KG1 (cell line): ENCODE data around the gene DNASE1.
"Not testable (repeated sequence)": the region's sequence is repeated elsewhere in the genome, so short reads cannot be mapped to it uniquely, and the experiment has no call there.

ENCODE experiments used
- DNase-seq: peaks from one replicate; lab custom pipeline; 2025; lab: John Stamatoyannopoulos, UW

Gene DNASE1

DNA sequence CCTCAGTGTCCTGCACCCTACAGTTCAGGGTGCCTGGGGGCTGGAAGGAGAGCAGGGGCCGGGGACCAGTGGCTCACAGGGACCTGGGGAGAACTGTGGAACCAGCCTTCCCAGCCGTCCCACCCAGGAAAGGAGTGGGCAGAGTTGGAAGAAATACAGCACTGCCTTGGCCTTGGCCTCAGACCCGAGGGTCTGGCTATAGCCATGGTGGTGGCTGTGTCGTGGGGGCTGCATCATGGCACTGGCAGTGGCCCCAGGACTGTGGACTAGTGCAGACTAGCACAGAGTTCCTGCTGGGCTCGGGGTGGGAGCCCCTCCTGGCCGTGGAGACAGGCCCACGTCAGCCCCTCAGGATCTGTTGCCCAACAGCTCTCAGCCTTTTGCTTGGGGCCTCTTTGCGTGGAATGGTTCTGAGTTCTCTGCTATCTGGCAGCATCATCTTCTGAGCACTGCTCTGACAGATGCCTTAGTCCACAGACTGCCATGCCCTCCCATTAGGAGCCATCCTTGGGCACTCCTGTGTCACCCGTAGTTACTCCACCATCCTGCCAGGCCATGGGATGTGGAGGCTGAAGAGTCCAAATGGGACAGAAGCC is 12.6 kb upstream of the DNASE1 start:
- no peak for DNase-seq

DNA sequence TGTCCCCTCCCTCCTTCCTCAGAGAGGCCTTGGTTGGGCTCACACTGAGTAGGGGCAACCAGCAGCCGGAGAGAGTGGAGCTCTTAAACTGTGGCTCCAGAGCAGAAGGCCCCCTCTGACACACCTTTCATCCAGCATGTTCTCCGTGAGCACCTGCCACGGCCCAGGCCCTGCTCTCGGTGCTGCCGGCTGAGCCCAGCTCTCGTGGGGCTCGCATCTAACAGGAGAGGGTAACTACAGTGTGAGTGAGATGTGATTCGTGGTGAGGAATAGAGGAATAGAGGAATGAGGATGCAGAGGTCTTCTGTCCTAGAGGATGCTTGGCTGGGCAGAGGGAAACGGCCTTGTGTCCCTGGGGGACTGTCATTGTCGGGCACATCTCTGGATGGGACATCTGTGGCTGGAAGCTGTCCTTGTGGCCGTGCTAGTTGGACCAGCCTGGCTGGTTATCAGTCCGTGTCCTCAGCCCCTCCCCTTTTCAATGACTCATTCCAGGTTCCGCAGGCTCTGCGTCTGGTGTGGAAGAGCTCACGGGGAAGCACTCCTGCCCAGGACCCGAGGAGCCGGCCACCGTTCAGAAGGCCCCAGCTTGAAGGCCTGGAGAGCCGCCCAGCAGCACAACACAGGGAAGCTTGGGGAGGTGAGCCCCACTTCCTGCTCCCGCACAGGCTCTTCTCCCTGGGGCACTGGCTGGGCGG is 11.9 kb upstream of the DNASE1 start:
- DNase-seq: no peak

DNA sequence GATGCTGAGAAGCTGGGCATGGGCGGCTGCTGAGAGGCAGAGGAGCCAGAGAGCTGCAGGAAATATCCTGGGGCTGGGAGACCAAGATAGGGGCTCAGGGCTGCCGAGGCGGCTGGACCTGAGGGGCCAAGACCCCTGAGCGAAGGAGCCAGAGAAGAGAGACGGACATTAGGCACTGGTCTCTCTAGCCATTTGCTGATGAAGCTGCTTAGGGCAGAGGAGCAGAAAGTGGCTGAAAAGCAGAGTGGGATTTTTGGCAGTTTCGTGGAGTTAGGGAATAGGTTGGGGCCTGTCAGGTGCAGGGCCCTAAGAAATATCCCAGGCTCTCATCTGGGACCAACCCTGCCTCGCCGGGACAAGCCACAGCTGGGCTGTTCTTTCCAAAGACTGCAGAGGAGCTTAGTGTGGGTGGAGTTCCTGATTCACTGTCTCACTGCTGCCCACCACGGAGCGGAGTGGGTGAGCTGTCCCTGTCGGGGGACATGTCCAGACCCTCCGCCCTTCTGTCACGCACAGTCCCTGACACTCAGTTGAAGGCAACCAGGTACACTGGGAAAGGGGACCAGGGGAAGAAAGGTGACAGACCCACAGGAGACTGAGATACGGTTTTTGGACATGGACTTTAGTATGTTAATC is 11.3 kb upstream of the DNASE1 start:
- no peak for DNase-seq

DNA sequence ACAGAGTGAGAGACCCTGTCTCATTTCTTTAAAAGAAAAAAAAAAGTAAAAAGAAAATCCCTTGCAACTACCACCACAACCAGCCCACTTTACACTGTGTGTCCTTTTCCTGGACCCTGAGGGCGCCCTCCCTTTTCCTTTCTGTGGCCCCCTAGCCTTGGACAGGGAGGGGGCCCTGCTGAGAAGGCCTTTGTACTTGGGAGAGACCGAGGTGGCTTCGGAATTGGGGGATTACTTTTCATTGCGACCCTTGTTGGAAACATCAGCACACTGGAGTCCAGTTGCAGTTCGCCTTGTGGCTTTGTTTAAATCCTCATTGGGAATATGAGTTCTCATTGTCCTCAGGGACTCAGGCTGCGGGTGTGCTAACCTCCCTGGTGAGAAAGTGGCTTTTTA is 9.4 kb upstream of the DNASE1 start:
- no peak for DNase-seq

DNA sequence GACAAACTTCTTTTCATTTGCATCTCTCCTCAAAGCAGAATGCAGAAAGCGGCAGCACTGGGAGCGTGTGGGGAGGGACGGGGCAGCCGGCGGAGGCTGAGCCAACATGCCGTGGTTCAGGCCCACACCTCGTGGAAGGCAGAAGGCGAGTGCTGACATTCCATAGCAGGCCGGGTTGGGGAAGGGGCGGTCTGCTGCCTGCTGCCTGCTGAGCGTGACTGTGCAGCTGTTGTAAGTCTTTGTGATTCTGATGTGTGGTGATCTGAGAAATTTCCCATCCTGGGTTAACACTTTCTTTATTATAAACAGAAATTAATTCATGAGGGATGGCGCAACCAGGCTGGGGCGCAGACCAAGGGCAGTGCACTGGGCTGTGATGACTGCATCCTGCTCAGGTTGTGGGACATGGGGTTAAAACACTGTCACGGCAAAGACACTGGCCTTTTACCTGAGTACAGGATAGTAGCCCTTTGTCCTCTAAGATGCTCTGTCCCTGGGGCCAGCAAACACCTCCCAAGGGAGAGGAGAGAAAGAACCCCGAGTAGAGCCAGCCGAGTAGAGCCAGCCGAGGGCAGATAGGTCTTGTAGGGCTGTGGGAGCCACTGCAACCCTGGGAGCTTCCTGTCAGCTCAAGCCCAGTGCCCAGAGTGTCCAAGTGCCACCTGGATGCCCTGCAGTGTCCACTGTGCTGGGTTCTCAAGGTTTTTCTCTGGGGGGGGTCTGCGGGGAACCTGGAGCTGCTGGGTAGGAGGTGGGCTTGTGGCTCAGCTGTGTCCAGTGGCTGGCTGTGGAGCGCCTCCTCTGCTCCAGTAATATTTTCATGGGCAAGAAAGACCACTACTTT is 8.8 kb upstream of the DNASE1 start:
- no peak for DNase-seq

DNA sequence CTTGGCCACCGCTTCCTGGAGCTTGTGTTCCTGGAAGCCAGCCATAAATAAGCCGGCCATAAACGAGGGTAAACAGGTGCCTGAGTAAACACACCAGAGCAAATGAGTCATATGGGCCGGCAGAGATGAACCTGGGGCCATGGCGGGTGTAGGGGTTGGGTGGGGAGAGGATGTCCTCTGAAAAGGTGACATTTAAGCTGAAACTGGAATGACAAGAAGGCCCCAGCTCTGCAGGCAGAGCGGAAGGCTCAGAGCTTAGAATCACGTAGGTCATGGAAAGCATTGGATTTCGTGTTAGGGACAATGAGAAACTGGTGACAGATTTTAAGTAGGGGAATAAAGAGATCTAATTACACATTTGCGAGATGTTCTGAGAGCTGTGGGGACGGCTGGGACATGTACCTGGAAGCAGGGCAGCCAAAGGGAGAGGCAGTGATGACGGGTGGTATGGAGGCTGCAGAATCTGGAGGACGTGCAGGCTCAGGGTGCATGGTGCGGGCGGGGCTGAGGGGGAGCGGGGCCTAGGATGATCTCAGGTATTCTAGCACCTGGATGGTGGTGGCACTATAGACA is 8.1 kb upstream of the DNASE1 start:
- DNase-seq: no peak

DNA sequence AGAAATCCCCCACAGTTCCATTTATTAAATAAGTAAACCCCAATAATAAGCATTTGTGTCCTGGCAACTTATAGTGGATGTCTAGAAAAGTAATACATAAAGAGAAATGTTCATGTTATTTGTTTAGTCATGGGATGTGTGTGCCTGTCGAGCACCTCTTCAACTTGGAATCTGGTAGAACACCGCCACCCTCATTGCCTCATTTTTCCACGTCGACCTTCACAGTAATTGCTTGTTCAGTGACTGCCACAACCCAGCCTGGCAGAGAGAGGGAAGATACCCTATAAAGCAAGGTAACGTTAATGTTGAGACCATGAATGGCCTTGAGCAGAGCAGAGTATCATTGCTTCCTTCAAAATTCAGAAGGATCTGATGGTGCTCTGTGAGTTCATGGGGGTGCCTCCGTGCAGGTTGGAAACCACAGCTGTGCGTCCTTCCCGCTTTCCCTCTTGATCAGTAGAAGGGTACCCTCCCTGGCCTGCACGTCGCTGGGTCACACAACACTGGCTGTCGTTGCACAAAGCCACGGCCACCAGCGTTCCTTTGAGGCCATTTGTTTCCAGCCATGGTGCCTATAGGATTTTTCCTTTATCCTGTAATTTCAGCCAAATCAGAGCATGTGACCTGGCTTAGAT is 3.7 kb upstream of the DNASE1 start:
- DNase-seq: no peak

DNA sequence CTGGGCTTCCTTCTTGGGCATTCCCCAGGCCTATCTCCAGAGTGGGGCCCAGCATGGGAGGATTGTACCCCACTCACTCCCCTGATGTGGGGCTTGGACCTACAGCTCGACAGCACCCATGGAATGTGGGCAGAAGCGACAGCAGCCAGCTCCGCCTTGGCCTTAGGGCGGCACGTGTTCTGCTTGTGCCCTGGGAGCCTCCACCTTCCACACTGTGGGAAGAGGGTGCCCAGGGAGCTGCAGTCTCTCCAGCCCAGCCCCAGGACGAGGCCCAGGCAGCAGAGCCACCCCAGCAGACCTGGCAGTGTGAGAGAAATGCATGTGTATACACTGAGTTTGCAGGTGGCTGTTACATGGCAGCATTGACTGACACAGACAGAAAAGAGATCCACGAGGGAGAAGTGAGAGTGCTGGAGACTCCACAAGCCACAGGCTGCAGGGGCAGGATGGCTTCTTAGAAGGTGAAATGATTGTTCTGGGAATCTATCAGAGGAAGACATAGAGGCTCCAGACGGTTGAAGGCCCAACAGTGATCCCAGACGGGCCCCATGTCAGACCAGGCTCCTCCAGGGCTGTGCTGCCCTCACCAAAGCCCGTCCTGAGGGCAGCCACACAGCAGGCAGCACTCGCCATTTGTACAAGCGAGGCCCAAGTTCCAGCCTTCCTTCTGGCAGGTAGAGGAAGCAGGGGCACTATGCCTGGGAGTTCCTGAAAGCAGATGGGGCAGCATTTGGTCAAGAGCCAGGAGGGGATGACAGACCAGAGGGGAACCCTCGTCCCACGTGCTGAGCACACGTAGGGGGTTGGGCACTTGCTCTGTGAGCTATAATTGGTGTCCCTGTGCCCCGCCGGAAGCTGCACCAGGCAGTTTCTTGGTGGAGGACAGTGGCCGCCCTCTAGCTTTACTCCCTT is 2.8 kb upstream of the DNASE1 start:
- DNase-seq: no peak

DNA sequence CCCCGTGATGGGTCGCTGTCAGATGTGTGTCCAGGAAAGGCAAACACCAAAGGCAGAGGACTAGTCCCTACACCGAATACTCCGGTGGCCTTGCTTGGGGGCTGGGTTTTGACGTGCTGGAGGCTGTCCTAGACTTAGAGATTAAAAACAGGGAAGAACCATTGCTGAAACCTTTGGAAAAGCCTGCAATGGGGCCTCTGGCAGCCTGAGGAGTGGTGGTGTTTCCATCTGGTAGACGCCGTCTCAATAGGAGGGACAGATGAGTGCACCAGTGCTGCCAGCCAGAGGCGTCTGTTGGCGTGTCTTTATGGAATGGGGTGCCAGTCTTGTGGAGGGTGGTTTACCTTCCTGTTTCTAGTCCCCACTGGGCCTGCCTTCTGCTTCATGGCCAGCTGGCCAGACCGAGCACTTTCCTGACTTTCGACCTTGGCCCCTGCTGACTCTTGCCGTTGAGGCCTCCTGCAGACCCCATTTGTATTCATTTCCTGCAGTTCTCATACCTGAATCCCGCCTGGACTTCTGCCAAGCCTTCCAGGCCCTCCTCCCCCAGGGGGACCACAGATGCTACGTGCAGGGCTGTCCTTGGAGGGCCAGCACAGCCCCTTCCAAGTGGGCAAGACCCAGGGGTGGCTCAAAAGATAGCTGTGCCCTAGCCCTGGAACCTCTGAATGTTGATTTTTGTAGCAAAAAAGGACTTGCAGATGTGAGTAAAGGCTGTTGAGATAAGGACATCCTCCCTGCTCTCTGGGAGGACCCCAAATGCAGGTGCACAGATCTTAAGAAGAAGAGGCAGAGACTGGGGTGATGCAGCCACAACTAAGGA is 1.9 kb upstream of the DNASE1 start:
- no peak for DNase-seq

DNA sequence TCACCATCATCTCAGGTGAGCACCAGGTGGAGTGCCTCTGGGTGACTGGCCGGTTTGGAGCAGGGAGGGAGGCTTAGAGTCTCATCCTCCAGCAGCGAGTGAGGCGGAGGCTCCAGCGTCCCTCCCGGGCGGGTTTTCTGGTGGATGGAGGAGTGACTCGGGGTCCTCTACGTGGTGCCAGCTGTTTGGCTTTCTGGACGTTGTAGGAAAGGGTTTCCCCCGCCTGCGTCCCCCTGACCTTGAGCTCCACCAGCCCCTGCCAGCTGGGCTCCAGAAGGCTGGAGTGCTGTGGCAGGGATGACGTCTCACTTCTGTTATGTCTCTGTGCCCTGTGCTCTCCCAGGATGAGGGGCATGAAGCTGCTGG is 522 bp downstream of the DNASE1 start:
- no peak for DNase-seq

DNA sequence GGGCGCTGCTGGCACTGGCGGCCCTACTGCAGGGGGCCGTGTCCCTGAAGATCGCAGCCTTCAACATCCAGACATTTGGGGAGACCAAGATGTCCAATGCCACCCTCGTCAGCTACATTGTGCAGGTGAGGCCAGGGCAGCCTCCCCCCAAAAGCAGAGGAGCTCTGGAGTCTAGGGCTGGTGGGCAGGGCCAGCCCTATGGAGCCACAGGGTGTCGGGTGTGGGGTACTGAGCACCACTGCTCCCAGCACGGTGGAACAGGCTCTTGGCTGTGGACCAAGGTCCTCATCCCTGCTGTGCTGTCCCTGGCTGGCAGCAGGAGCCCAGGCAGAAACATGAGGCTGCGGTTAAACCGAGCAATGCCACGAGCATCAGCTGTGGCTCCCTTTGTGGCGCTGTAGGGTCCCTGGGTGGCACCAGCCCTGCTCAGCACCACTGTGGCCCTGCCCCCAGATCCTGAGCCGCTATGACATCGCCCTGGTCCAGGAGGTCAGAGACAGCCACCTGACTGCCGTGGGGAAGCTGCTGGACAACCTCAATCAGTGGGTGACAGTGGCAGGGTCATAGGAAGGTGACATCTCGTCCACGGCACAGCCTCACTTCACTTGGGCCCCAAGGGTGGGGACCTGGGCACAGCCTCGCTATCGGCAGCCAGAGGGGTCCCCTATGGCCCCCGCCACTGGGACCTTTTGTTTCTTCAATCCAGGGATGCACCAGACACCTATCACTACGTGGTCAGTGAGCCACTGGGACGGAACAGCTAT is 1.1 kb downstream of the DNASE1 start:
- no peak for DNase-seq

DNA sequence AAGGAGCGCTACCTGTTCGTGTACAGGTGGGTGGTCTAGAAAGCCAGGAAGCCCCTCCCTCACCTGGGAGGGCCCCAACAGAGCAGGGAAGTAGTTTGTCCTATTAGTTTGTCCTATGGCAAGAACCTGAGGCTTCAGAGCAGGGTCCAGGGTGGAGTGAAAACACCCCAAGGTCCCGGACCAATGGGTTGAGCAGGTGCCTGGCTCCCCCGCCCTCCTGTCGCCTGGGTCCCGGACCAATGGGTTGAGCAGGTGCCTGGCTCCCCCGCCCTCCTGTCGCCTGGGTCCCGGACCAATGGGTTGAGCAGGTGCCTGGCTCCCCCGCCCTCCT is 1.6 kb downstream of the DNASE1 start:
- not testable (repeated sequence) for DNase-seq

DNA sequence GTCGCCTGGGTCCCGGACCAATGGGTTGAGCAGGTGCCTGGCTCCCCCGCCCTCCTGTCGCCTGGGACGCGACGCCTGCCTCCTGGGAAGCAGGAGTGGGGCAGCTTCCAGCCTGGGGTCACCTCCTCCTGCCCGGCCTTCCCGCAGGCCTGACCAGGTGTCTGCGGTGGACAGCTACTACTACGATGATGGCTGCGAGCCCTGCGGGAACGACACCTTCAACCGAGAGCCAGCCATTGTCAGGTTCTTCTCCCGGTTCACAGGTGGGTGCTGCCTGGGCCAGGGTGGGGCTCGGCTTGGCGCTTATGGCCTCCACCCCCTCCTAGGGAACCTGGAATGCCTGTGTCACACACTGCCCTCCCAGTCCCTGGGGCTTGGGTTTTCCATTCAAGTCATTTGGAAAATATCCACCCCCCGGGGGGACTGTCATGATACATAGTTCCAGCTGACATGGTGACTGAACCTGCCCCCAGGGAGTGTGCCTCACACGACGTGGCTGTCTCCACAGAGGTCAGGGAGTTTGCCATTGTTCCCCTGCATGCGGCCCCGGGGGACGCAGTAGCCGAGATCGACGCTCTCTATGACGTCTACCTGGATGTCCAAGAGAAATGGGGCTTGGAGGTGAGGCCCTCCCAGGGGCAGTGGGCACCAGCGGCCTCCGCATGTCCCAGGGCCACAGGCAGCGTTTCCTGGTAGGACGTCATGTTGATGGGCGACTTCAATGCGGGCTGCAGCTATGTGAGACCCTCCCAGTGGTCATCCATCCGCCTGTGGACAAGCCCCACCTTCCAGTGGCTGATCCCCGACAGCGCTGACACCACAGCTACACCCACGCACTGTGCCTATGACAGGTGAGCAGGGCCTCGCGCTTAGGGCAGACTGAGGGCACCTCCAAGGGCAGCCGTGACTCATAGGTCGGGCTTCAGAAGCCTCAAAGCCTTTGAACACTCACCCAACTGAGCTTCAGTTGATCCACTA is 2.3 kb downstream of the DNASE1 start:
- no peak for DNase-seq

DNA sequence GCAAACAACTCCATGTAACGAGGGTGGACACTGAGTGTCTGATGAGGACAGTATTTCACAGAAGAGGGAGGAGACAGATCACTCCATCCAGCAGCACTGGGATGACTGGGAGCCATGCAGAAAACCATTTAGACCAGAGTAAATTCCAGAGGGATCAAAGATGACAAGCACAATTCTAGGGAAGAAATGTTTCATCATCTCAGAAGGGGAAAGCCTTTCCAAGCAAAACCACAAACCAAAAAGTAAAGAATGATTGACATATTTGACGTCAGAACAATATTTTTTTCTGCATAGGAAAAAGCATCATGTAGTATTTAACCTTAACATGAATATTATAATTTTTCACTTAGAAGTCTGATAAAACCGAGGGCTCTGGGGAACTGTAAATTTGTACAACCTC is 4.8 kb downstream of the DNASE1 start:
- DNase-seq: no peak

DNA sequence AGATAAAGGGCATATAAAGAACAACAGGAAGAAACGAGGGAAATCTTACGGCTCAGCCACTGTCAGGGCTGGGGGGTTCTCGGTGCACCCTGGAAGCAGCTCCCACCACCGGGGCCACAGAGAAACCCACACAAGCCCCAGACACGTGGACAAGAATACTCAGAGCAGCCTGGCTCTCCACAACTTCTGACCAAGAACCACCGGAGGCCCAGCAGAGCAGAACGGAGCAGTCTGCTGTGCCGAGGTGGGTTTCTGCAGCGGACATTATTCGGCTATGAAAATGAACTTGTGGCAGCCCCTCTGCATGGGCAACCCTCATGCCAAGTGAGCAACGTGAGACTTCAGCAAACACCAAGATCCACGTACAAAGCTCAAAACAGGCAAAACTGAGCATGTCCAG is 6.8 kb downstream of the DNASE1 start:
- no peak for DNase-seq

DNA sequence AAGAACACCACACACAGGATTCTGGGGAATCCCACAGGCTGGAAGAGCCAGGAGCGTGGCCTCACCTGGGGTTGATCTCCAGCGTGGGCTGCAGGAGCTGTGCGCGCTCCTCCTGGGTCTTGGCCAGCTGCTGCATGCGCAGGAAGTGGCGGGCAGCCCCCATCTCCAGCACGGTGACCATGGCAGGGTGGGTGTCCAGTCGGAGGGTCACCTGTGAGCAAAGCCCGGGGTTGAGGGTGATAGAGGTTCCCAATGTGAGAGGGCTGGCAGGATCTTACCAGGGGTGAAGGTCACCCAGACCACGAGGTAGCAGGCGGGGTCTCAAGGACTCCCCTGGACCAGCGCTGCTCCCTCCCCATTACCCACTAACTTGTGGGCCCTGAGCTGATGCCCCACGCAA is 7.4 kb downstream of the DNASE1 start:
- DNase-seq: no peak

DNA sequence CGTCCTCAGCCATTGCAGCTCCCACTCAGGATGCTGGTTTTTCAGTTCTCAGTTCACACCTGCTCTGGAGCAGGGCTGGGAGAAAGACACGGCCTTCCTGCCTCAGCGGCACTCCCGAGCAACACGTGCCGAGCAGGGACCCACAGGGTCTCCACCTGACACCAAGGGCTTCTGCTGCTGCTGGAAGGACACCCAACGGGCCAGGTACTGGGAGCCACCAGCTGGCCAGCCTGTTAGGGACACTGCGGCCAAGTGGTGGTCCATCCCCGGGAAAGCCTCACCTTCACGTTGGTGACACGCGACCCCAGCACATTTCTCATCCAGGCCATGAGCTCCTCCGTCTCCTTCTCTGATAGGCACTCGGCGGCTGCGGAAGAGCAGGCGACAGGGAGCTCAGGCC is 8.1 kb downstream of the DNASE1 start:
- no peak for DNase-seq

DNA sequence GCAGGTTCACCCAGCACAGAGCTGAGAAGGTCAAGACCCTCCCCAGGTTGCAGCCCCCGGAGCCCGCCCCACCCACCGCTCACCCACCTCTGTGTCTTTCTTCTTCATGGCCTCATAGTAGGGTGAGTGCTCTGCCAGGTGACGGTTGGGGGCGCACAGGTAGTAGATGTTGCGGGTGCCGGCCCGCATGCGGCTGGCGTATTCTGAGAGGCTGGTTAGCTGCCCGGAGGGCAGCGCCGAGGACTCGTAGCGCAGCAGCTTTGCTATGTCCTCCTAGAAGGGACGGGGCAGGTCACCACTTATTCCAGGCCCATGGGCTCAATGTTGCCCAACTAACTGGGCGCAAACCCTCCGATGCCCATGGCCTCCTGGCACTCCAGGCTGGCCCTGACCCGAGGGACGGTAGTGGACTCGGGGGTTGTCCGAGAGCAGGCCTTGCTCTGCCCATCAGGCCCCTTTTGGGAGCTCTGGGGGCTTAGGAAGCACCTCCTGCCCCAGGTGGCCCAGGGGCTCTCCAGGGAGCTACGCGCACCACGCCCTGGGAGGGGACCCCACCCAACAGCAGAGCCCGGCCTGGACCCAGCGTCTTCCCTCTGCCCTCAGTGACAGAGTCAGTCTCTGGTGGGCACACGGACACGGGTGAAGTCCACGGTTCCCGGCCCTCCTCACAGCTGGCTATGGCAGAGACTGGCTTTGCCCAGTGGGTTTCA is 9.9 kb downstream of the DNASE1 start:
- DNase-seq: no peak
